Lower leg skin (tissue), 4 donors: ENCODE results near the gene FAM53A. TPM values are rescaled to one million over a fixed set of nuclear protein-coding genes. Genes with fewer than 3 reads are reported as not detected.
A peak's percentile ranks its signal among the peaks of the same experiment; 100 is the strongest.

ENCODE experiments used
- DNase-seq, 2 donors: peaks; one replicate each; pipeline ENCODE4 v3.0.0-alpha.2; 2019; ENCODE audit warnings: low spot score in 2 of 2
- H3K4me3 ChIP-seq: fragments of 200-600 bp; sonication (generic); 2 replicates; pipeline ENCODE4 v1.5.1; 2017; ENCODE audit warnings: mild to moderate bottlenecking, low read depth; ENCODE audit not compliant: poor library complexity, severe bottlenecking
- CTCF ChIP-seq, 3 donors: fragments of 450-650 bp; IDR thresholded peaks; one replicate each; pipeline ENCODE4 v1.5.1; 2016; ENCODE audit warnings: antibody characterized with exemption in 3 of 3, mild to moderate bottlenecking in 3 of 3, moderate library complexity in 2 of 3
- POLR2A ChIP-seq, 2 donors: fragments of 450-650 bp; IDR thresholded peaks; one replicate each; pipeline ENCODE4 v1.6.1; 2016 to 2017; ENCODE audit warnings: antibody characterized with exemption in 2 of 2, mild to moderate bottlenecking in 1 of 2, moderate library complexity in 1 of 2
- WGBS, 2 donors: methylation state at CpG; one replicate each; pipeline ENCODE4 v1.1.5; 2018; 5-methylcytosine and 5-hydroxymethylcytosine counted together
- intact Hi-C: fragments of 100-400 bp; cut with DNase I; formaldehyde crosslinking; loops from one replicate; pipeline ENCODE4 v1.15.0; 2023; ENCODE audit warnings: low total_unique reads
- total RNA-seq, 4 donors: library from RNA; depleted of rRNA; stranded (reverse); fragments of >200 nt; gene quantifications; one replicate each; pipeline ENCODE4 v1.1.0, GENCODE V29; 2016

FAM53A gene
- total RNA-seq, 4 donors from 2014 or later, result 1.2 to 7.5 (median 3.7) TPM

GRCh38 chr4:1691737-1692373, 7.7 kb upstream of the FAM53A start:
- WGBS, 2 donors, result 80 to 82% methylated on average over 9 of the region's 9 CpGs
- no peak for TF ChIP-seq POLR2A (IDR thresholded peaks at IDR 0.05)
- TF ChIP-seq CTCF (IDR thresholded peaks at IDR 0.05), result no peak
- intact Hi-C loops, result loop anchor here (5.0 kb wide), 1 partner anchor 35 kb away; no protein-coding TSS in a partner anchor
- DNase-seq, result no peak
- H3K4me3 ChIP-seq, result no peak overlapping the region

GRCh38 chr4:1690698-1691097, 6.6 kb upstream of the FAM53A start:
- intact Hi-C loops, result loop anchor here (5.0 kb wide), 1 partner anchor 37 kb away; no protein-coding TSS in a partner anchor
- DNase-seq, result no peak
- no peak overlapping the region for H3K4me3 ChIP-seq
- 97 to 100% methylated on average over 3 of the region's 3 CpGs for WGBS, 2 donors
- no peak for TF ChIP-seq CTCF (IDR thresholded peaks at IDR 0.05)
- TF ChIP-seq POLR2A (IDR thresholded peaks at IDR 0.05), result no peak

GRCh38 chr4:1686440-1687036, 2.4 kb upstream of the FAM53A start:
- intact Hi-C loops, result no loop called here
- 47 to 52% methylated on average over 7 of the region's 7 CpGs for WGBS, 2 donors
- no peak for TF ChIP-seq CTCF (IDR thresholded peaks at IDR 0.05)
- TF ChIP-seq POLR2A (IDR thresholded peaks at IDR 0.05), result no peak
- no peak overlapping the region for H3K4me3 ChIP-seq
- DNase-seq, result no peak

- no peak overlapping the region for H3K4me3 ChIP-seq
- intact Hi-C loops, result no loop called here
- TF ChIP-seq POLR2A (IDR thresholded peaks at IDR 0.05), result no peak
- TF ChIP-seq CTCF (IDR thresholded peaks at IDR 0.05), result no peak
- WGBS, 2 donors, result 78 to 84% methylated on average over 13 to 22 of the region's 23 CpGs
- no peak for DNase-seq
These were observed 1.4 kb upstream of the FAM53A start for GRCh38 chr4:1685235-1686150.

- peak overlapping the region; percentile 21 for H3K4me3 ChIP-seq
- WGBS, 2 donors, result 38 to 80% methylated on average over 3 to 31 of the region's 66 CpGs
- TF ChIP-seq CTCF (IDR thresholded peaks at IDR 0.05) (no peak), POLR2A (IDR thresholded peaks at IDR 0.05) (no peak)
- DNase-seq, result peak; percentile 88 to 98
- intact Hi-C loops, result no loop called here
These were observed 557 bp upstream of the FAM53A start for GRCh38 chr4:1684506-1685234.
